HAP-1 (cell line): ENCODE data around the gene OVOL1.
"Not testable (repeated sequence)": the region's sequence is repeated elsewhere in the genome, so short reads cannot be mapped to it uniquely, and the experiment has no call there.

Source experiments
- DNase-seq, 2 experiments: peaks; one replicate each; pipeline ENCODE4 v3.0.0-alpha.2; 2016 to 2020; ENCODE audit warnings: low spot score in 2 of 2
- H3K27me3 ChIP-seq: fragments of 250-450 bp; sonication (Bioruptor Pico); 2 replicates; pipeline ENCODE4 v1.5.1; 2020; ENCODE audit warnings: low read depth, mild to moderate bottlenecking, moderate library complexity
- H3K36me3 ChIP-seq: fragments of 250-450 bp; sonication (Bioruptor Pico); replicated peaks from 2 replicates; pipeline ENCODE4 v1.5.1; 2020; ENCODE audit warnings: mild to moderate bottlenecking
- H3K4me1 ChIP-seq: fragments of 250-450 bp; sonication (Bioruptor Pico); 2 replicates; pipeline ENCODE4 v1.5.1; 2020; ENCODE audit warnings: mild to moderate bottlenecking
- H3K4me3 ChIP-seq: fragments of 250-450 bp; sonication (Bioruptor Pico); 2 replicates; pipeline ENCODE4 v1.5.1; 2020; ENCODE audit warnings: mild to moderate bottlenecking, moderate library complexity
- H3K9me3 ChIP-seq: fragments of 250-450 bp; sonication (Bioruptor Pico); 2 replicates; pipeline ENCODE4 v1.5.1; 2020; ENCODE audit warnings: mild to moderate bottlenecking, moderate library complexity
- in situ Hi-C: fragments of 300-500 bp; cut with MboI; formaldehyde crosslinking; loops from 3 replicates; pipeline ENCODE4 v1.14.3; 2020; ENCODE audit warnings: low sequenced_read_pairs, inconsistent platforms, mixed read lengths

OVOL1 gene

DNA sequence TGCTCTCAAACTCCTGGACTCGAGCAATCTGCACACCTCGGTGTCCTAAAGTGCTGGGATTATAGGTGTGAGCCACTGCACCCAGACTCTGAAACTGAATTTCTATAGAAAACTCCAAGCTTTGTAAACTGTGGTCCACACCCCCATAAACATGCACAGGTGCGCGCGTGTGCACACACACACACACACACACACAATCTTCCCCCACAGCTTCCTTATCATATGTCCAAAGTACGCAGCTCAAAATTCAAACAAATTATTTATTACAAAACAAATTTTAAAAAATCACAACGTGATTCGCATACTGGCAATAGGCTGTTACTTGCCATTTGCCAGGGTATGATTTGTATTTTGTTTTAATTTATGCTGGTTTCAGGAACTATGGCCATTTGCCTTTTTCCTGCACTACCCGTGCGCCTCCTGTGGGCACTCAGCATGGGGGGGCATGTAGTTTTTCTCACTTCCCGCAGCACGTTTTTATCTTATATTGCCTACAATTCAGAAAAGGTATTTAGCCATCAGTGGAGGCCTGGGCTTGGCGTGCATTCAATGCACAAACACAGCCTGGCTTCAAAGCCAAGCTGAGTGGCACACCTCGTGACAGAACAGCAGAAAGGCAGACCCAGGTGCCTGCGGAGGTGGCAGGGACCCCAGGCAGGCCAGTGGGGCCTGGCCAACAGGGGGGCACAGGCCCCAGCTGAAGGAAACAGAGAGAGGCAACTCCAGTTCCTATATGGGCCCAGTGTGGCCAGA is 36.1 kb downstream of the OVOL1 start:
- H3K36me3 ChIP-seq: no peaks in the 10 kb centered on the region
- no peaks in the 10 kb centered on the region for H3K9me3 ChIP-seq
- H3K27me3 ChIP-seq: no peaks in the 10 kb centered on the region
- no peak for DNase-seq
- no peaks in the 10 kb centered on the region for H3K4me1 ChIP-seq
- H3K4me3 ChIP-seq: no peak overlapping the region
- in situ Hi-C loops: no loop called here

DNA sequence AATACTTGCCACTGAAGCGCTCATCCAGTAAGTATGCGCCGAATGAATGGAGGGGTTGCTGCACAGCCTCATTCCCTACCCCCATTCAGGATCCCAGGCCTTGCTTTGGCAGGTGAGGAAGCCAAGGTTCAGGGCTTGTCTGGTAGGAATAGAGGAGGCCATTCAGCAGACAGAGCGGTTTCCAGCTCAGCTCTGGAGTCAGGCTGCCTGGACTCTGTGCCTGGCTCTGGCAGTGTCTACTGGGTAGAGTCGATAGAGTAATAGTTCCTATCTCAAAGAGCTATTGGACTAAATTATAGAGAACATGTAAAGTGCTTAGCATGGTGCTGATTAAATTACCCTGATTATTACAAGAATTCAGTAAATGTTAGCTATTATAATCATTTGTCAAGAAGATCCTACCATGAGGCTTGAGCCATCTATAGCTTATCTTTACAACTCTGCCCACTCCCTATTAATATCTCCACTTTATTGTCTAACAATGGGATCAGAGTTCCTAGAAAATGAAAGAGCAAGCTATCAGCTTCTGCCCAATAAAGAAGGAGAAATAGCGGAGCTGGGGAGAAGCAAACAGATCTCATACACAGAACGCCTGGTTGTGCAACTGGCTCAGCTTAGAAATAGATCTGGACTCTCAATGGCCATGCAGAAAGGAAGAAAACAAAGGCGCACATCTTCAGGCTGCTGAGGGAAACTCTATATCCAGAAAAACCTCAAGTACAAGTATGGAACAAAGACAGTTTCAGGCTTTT is 40.3 kb downstream of the OVOL1 start:
- Histone ChIP-seq H3K27me3 (peaks cover 9% of the 10 kb centered on the region), H3K4me3 (no peak overlapping the region), H3K36me3 (no peaks in the 10 kb centered on the region), H3K4me1 (no peaks in the 10 kb centered on the region), H3K9me3 (no peaks in the 10 kb centered on the region)
- DNase-seq: no peak
- in situ Hi-C loops: no loop called here

DNA sequence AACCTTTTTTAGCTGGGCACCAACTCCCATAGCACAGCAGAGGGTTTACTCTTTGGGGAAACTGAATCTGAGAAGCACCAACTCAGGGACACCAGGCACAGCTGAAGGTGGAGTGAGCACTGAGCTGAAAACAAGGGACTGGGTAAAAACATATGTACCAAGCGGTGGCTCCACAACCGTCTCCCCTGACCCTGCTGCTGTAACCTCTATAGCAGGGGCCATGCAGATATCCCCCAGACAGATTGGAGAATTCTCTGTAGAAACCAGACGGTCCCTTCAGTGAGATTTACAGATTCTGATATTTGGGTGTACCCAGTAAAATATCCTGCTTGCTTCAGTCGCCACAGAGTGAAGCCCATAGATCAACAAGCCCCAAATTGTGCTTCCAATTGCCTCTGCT is 42.6 kb downstream of the OVOL1 start:
- in situ Hi-C loops: no loop called here
- Histone ChIP-seq H3K36me3 (no peaks in the 10 kb centered on the region), H3K27me3 (peaks cover 9% of the 10 kb centered on the region)

DNA sequence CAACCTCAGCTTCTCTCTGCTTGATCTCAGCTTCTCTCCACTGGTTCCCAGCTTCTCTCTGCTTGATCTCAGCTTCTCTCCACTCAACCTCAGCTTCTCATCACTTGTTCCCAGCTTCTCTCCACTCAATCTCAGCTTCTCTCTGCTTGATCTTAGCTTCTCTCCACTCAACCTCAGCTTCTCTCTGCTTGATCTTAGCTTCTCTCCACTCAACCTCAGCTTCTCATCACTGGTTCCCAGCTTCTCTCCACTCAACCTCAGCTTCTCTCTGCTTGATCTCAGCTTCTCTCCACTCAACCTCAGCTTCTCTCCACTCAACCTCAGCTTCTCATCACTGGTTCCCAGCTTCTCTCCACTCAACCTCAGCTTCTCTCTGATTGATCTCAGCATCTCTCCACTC is 45.4 kb downstream of the OVOL1 start:
- H3K27me3 ChIP-seq, DNase-seq, in situ Hi-C loops, H3K36me3 ChIP-seq, H3K9me3 ChIP-seq, H3K4me3 ChIP-seq: not testable (repeated sequence)
- H3K4me1 ChIP-seq: peaks cover 12% of the 10 kb centered on the region

More for the DNA sequence above, 42.6 kb downstream of the OVOL1 start:
- Histone ChIP-seq H3K4me3 (no peak overlapping the region), H3K4me1 (peaks cover 8% of the 10 kb centered on the region), H3K9me3 (peaks cover 3% of the 10 kb centered on the region; the same call in 1 of the 2 replicates)
- DNase-seq: no peak

DNA sequence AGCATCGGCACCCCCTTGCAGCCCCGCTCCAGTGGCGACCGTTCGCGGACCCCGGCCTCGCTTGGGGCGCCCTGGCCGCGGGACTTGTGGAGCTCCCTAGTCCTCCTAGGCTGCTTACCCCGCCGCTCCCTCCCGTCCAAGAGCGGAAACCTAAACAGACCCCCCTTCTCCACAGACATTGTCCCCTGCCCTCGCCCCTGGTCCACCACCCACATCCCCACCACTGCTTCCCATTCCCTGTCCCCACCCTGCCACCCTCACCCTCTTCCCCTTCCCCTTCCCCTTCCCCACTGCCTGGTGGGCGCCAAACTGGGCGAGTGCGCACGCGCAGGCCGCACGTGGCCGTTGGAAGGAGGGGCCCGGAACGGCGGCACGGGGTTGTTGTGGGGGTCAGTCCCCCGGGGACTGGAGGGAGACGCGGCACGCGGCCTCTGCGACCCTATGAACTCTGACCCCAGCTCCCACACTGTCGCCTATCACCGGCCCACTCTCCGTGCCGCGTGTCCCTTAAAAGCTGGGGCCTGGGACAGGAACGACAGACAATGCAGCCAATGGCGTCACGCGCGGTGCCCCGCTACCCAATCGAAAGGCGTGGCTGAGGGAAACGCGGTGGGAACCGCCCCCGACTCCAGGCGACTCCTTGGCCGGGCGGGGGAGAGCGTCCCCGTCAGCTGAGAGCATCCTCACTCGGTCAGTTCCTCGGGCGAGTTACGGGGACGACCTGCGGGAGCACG is 46.6 kb downstream of the OVOL1 start, which contains the start of gene SNX32:
Gene SNX32 (plus strand): TSS at position 667 of the 734 bp plus-strand sequence. CDS start 103 bp downstream, outside the sequence.
- H3K9me3 ChIP-seq: peaks cover 3% of the 10 kb centered on the region; the same call in 1 of the 2 replicates
- peak; percentile 89 to 97 for DNase-seq
- no peaks in the 10 kb centered on the region for H3K36me3 ChIP-seq
- peaks cover 12% of the 10 kb centered on the region for H3K4me1 ChIP-seq
- H3K4me3 ChIP-seq: peak within 1 kb of the TSS; percentile 42
- H3K27me3 ChIP-seq: peaks cover 9% of the 10 kb centered on the region
- in situ Hi-C loops: no loop called here

DNA sequence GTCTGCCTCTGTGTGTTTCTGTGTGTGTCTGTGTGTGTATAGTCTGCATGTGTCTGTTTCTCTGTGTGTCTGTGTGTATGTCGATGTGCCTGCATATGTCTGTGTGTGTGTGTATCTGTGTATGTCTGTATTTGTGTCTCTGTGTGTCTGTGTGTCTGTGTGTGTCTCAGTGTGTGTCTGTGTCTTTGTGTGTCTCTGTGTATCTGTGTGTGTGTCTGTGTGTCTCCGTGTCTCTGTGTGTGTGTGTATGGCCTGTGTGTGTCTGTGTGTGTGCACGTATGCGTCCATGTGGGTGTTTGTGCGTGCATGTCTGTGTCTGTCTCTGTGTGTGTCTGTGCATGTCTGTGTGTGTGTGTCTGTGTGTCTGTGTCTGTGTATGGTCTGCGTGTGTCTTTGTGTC is 47.3 kb downstream of the OVOL1 start:
- Histone ChIP-seq H3K36me3 (no peaks in the 10 kb centered on the region), H3K4me1 (peaks cover 12% of the 10 kb centered on the region), H3K27me3 (peaks cover 9% of the 10 kb centered on the region), H3K9me3 (peaks cover 3% of the 10 kb centered on the region; the same call in 1 of the 2 replicates), H3K4me3 (peak overlapping the region; percentile 42)
- no peak for DNase-seq
- in situ Hi-C loops: no loop called here

DNA sequence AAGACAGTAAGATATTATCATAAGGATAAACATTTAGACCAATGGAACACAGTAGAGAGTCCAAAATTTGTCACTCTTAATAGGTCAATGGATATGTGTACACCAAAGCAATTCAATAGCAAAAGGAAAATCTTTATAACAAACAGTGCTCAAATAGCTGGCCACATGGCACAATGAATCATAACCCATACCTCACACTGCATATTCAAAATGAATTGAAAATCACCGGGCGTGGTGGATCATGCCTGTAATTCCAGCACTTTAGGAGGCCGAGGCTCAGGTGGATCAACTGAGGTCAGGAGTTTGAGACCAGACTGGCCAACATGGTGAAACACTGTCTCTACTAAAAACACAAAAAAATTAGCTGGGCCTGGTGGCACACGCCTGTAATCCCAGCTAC is 55.3 kb downstream of the OVOL1 start:
- Histone ChIP-seq H3K4me3 (no peak overlapping the region), H3K27me3 (no peaks in the 10 kb centered on the region), H3K4me1 (no peaks in the 10 kb centered on the region), H3K36me3 (no peaks in the 10 kb centered on the region), H3K9me3 (no peaks in the 10 kb centered on the region; the same call in 1 of the 2 replicates)
- in situ Hi-C loops: no loop called here
- DNase-seq: no peak

DNA sequence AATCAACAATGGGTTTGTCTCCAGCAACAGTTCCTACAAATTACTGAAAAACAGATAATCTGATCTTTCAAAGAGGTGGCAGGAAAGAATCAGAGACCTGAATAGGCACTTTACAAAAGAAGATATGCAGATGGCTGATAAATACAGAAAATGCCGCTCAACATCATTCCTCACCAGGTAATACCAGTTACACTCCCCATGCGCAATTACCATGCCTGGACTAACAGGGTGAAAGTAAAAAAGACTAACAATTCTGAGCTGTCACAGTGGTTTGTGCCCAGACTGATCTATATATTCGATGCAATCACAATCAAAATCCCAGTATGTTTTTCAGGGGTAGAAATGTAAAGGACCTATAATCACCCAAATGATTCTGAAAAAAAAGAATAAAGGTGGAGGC is 56.9 kb downstream of the OVOL1 start:
- DNase-seq: no peak
- in situ Hi-C loops: no loop called here
- Histone ChIP-seq H3K36me3 (no peaks in the 10 kb centered on the region), H3K4me3 (no peak overlapping the region), H3K9me3 (no peaks in the 10 kb centered on the region; the same call in 1 of the 2 replicates), H3K4me1 (no peaks in the 10 kb centered on the region), H3K27me3 (no peaks in the 10 kb centered on the region)

DNA sequence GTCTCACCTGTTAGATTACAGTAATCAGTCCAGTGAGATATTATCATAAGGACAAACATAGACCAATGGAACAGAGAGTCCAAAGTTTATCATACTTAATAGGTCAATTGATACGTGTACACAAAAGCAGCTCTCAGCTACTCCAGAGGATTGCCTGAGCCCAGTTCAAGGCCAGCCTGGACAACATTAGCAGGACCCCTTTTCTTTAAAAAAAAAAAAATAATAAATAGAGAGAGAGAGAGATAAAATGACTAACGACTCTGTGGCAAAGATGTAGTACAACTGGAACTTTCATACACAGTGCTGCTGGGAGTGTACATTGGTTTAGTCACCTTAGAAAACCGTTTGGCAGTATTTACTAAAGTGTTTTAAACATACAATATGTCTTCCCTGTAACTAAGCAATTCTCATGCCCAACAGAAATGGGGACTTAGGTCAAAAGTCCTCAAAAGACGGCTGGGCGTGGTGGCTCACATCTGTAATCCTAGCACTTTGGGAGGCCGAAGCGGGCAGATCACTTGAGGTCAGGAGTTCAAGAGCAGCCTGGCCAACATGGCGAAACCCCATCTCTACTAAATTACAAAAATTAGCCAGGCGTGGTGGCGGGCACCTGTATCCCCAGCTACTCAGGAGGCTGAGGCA is 57.5 kb downstream of the OVOL1 start:
- Histone ChIP-seq H3K27me3 (no peaks in the 10 kb centered on the region), H3K9me3 (no peaks in the 10 kb centered on the region; the same call in 1 of the 2 replicates), H3K4me1 (no peaks in the 10 kb centered on the region), H3K36me3 (no peaks in the 10 kb centered on the region), H3K4me3 (no peak overlapping the region)
- in situ Hi-C loops: no loop called here
- no peak for DNase-seq
